Left lobe of liver (tissue), 2 donors: ENCODE measurements around the gene EML4. TPM values are rescaled to one million over a fixed set of nuclear protein-coding genes. Genes with fewer than 3 reads are reported as not detected.

ENCODE experiments used
- ATAC-seq: fragments of 200-7000 bp; cut with Tn5 transposase; one replicate; pipeline ENCODE4 v1.9.1; 2020; ENCODE audit warnings: mild to moderate bottlenecking, moderate library complexity
- DNase-seq: peaks from one replicate; pipeline ENCODE4 v3.0.0-alpha.2; 2020; ENCODE audit warnings: low spot score
- total RNA-seq: library from RNA; stranded (reverse); gene quantifications from one replicate; pipeline ENCODE4 v1.2.1, GENCODE V29; 2021
- donor health status: DM: no; HTN: no; CAD: no; lungs with moderate emphysema.
- donor health status: DM: no; HTN: yes; CAD: no.

EML4 gene
- total RNA-seq, 1 donor from 2014 or later, result 30.4 TPM

DNA sequence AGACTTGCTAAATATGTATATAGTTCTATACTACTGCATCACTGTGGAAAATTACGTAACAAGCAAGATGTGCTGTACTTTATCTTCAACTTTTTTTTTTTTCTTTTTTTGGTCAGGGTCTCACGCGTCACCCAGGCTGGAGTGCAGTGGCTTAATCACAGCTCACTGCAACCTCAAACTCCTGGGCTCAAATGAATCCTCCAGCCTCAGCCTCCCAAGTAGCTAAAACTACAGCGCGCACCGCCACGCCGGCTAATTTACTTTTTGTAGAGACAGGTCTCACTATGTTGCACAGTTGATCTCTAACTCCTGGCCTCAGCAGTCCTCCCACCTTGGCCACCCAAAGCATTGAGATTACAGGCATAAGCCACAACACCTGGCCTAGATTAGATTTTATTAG lies 123.9 kb downstream of the EML4 start:
- DNase-seq (no peak), ATAC-seq (no peak)

DNA sequence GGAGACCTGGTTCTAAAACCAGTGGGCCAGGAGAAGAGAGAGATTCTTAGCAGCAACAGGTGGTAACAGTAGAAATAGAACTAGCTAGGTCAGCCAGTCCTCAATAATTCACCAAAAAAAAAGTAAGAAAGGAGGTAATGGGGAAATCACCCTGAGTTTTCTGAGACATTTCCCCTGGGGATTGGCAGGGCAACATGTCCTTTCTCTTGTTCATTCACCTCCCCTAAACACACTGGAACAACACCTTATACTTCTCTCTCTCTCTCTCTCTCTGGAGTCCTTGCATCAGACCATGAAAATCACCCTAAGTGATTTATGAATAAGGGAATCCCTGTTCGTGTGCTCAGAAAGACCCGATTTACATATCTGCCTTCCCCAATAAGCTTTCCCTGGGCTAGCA lies 127.1 kb downstream of the EML4 start:
- no peak for ATAC-seq
- DNase-seq, result no peak

DNA sequence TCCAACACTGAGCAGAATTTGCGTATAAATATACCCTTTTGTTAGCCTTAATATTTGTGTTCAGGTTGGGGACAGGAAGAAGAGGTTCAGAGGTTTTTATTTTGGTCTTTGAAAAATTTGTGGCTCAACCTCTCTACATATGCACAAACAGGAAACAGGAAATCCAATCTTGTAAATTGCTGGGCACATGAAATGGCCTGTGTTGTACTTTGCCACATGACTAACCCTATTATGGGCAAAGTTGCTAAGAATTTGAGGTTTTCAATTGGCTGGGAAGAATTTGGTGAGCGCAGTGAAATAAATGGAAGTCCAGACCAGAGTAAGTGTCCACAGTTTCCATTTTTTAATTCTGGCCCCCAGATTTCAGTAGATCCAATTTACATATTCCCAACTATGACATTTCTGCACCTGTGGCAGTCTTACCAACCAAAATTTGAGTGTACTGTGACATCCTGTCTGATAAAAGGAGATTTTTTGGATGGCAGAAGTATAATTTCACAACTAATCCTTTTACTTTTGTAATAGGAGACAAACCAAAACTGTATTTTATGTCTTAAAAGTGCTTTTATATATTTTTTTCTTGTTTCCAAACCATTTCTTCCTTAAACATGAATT lies 128.3 kb downstream of the EML4 start:
- ATAC-seq, result no peak
- no peak for DNase-seq

DNA sequence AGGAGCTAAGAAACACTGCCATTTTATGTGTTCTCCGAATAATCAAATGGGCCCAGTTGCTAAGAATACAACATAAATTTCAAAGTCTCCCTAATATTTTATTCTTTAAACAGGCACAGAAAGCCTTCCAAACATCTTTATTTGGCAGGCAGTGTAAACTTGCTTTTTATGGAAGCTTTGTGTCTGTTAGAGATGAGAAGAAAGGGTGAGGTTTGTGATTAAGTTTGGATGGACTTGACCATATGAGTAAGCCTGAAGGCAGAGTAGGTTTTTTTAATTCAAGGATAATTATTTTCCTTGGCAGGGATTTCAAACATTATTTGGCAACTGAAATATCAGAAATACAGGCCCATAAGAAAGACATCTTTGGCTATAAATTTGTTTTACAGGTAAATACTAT lies 129.0 kb downstream of the EML4 start:
- ATAC-seq (no peak), DNase-seq (no peak)

DNA sequence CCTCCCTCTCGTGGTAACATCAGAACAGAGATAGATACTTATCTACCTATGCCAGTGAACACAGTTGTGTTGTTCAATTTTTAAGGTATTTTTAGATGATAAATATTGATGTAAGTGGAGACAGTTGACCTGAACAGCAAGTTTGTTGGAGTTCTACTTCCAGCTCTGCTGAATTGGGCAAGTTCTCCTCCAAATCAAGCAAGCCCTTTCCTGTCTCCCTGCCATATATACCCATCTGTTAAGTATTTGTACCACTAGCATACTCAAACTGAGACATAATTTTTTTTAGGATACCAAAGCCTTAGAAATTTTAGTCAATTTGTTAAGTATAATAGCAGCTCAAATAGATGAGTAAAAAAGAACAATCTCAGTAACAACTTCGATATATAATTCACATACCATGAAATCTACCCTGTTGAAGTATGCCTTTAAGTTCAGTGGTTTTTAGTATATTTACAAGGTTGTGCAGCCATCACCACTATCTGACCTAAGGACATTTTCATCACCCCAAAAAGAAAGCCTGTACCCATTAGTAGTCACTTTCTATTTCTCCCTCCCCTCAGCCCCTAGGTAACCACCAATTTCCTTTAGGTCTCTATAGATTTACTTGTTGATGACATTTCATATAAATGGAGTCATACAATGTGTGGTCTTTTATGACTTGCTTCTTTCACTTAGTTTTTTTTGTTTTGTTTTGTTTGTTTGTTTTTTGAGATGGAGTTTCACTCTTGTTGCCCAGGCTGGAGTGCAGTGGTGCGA lies 130.0 kb downstream of the EML4 start:
- ATAC-seq (no peak), DNase-seq (no peak)

DNA sequence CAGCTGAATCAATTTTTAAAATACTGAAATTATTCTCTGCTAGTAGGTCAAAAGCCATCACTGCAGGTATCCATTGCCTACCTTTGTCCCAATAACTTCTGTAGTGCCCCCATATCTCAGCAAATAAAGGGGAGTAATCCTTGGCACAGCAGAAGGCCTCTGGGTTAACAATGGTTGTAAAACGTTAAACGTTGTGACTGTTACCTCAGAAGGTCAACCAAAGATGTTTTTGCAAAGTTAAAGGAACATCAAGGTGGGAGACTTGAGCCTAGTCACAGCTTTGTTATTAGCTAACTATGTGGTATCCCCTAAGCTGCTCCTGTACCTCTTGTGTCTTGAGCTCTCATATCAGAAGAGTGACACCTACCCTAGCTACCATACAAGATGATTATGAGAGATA lies 131.4 kb downstream of the EML4 start:
- ATAC-seq, result no peak
- DNase-seq, result no peak

DNA sequence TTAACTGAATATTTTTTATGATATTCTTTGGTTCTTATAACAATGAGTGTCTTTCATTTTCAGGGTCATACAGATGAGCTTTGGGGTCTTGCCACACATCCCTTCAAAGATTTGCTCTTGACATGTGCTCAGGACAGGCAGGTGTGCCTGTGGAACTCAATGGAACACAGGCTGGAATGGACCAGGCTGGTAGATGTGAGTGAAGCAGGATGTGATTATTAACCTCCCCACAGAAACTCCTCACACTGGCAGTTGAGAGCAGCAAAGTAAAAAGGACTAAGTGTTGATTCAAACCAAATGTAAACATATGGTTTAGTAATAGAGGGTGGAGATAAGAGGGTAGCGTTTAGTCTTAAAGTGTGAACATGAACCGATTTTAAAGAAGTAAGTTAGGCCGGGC lies 134.1 kb downstream of the EML4 start:
- DNase-seq (no peak), ATAC-seq (no peak)

DNA sequence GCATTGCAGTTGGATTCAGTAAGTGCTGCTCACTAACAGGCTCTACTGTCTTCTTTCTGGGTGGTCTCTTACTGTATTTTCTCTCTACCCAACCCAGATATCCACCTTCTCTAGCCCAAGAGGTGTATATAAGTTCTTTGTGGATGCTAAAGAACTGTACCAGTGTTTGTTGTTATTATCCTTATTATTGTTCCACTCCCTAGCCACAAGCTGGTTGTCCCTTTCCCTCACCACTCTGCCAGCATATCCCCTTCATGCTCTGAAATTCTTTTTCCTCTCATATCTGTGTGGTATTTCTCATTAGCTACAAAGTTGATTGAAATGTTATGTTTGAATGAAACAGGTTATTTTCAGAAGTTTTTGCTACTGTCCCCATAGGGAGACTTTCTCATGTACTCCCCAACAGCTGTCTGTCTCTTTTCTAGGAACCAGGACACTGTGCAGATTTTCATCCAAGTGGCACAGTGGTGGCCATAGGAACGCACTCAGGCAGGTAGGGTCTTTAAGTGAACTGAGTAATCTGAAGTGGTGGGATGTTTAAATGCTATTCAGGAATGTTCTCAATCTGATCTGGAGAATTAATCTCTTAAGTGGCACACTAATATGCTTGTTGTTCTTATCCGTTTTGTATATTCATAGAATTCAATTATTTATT lies 135.0 kb downstream of the EML4 start:
- DNase-seq, result no peak
- no peak for ATAC-seq

DNA sequence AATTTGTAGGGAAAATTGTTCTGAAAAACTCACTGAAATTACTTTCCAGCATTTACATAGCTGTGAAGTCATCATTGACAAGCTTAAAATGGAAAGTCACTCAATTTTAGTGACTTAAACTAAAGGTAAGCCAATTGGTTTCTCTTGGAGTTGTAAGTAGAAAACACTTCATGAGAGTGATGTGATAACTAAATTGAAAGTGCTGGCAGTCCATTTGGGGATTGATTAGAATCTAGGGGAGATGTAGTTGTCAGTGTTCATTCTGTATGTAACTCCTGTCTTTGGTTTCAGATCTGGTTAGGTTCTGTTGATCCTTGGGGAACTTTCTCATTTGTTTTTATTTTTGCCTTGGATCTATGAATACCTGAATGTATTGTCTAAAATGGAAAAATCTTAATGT lies 138.0 kb downstream of the EML4 start:
- ATAC-seq (no peak), DNase-seq (no peak)

DNA sequence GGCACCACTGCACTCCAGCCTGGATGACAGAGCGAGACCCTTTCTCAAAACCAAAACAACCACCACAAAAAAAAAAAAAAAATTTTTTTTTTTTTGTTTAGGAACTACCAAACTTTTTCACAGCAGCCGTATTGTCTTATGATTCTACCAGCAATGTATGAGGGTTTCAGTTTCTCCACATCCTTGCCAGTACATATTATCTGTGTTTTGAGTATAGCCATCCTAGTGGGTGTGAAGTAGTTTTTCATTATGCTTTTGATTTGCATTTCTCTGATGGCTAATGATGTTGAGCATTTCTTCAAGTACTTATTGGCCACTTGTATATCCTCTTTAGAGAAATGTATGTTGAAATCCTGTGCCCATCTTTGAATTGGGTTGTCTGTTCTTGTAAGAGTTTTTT lies 140.2 kb downstream of the EML4 start:
- no peak for ATAC-seq
- no peak for DNase-seq

DNA sequence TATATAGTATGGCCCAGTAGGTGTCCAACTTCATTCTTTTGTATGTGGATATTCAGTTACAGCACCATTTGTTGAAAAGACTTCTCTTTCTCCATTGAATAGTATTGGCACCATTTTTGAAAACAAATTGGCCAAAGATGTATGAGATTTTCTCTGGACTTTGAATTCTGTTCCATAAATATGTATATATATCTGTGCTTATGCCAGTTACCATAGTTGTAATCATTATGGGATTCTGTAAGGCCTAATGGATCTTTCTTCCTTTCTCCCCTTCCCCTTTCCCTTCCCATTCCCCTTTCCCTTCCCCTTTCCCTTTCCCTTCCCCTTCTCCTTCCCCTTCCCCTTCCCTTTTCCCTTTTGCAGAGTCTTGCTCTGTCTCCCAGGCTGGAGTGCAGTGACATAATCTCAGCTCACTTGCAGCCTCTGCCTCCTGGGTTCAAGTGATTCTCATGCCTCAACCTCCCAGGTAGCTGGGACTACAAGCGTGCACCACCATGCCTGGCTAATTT lies 140.9 kb downstream of the EML4 start:
- DNase-seq (no peak), ATAC-seq (no peak)

DNA sequence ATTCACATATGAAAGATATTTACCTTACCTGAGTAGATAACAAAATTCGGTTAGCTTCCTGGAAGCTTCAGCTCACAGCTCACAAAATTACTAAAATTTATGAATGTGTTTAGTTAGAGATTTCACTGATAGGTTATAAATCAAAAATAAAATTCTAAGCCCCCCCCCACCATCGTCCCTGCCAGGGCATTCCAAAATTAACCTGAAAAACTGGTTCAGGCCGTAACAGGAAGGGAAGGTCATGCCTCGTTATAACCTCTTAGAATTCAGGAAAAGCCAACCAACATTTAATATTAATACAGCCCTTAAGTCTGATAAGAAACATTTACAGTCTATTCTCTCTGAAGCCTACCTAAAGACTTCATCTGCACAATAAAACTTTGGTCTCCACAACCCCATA lies 143.0 kb downstream of the EML4 start:
- ATAC-seq (no peak), DNase-seq (no peak)

DNA sequence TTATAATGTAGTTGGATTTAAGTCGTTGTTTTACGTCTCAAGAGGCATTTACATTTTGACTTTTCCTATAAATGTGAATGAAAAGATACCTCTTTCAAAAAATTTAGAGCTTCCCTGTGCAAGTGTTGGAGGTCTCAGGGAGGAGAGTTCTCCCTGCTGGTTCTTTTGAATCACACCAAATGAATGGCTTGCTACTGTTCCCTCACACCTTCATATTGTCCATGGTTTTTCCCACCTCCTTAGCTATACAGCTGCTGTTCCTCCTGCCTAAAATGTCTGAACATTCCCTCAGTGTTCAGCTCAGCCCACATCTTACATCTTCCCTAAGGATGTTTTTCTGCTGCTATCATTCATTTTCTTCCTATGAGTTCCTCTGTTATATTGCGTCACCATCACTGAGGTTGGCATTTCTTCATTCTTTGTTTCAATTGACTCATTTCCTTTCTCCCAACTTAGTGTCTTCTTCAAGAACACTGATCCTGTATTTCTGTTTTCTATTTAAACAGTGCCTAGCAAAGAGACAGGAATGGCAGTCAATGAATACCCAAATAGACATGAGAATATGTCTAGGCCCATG lies 145.8 kb downstream of the EML4 start:
- ATAC-seq (no peak), DNase-seq (no peak)

DNA sequence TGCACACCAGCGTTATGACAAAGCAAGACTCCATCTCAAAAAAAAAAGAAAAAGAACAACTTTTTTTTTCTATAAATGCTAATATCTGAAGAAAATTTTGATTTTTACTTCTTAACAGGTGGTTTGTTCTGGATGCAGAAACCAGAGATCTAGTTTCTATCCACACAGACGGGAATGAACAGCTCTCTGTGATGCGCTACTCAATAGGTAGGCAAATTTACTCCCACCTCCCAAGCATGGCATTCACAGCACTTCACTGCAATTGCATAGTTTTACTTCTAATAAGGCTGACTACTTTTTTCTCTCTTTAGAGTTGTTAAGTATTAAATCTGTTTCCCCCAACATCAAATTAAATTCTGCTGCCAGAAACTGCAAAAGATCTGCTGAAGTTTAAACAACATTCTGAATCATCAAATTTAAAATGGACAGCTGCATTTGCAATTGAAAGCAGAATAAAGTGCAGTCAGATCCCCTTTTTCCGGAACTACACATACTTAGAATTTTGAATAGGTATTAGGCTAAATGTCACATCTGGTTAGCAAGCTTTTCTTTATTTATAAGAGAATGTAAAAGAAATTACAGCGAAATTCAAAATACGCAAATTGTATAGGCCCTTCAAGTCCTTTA lies 146.8 kb downstream of the EML4 start:
- ATAC-seq, result no peak
- no peak for DNase-seq

DNA sequence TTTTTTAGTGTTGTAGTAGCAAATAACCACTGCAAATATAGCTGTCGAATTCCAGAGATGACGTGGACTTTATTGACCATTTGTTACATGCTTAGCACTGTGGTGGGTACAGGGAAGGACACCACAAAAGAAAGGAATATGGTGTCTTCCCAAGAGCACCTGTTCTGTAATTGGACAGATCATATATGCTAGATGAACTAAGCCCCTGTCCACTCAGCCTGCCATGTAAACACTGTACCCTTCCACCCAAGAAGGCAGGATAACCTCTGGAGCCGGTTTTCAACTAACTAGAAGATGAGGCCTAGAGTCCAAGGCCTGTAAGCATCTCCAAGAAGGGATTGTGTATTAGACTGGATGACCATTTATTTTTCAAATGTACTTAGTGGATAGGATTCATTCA lies 147.8 kb downstream of the EML4 start:
- ATAC-seq, result no peak
- no peak for DNase-seq

DNA sequence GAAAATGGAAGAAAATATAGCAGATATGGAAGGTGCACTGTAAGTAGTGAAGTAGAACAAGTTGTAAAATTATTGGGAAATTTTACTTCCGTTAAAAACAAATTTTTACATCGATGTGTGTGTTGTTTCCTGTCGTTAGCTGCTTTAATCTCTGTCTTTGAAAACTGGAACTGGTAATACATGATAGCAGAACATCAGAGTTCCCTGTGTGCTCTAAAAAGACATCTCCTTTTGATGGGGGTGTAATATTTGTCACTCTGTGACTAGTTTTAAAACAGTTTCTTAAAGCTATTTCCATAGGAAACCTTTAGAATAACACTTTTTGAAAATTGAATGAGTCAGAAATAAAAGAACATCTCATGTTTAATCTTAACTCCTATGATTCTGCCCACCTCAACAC lies 148.3 kb downstream of the EML4 start:
- ATAC-seq (no peak), DNase-seq (no peak)

DNA sequence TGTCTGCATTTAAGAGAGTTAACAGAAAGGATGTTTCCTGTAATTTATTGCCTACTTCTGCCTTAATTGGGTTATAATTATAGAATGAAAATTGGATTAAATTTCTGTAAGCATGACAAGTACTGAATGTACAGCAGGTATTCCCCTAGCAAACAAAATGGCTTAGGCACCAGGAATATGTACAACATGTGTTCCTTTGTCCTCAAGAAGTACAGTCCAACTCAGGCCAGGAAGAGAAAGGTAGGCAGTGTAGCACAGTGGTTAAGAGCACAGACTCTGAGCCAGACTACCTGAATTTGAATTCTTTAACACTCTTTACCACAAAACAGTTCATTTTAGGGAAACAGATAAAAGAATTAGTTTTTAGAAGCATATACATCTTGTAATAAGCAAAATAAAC lies 148.8 kb downstream of the EML4 start:
- ATAC-seq, result no peak
- no peak for DNase-seq

DNA sequence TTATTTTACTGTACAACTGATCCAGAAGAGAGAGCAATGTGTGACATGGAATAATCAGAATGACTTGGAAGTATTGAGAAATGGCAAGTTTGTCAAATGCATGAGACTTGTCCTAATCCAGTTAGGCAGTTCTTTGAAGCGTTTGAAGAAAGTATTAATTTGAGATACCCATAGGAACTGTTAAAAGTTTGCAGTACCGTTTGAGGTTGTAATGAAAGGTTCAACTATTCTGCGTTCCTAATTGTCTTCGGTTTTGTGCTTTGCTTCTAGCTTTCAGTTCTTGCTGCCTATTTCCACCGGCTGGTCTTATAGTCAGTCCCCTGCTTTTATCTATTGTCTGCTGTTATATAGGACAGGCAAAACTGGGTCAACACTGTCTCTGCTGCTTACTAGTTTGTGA lies 150.1 kb downstream of the EML4 start:
- no peak for ATAC-seq
- DNase-seq, result no peak

DNA sequence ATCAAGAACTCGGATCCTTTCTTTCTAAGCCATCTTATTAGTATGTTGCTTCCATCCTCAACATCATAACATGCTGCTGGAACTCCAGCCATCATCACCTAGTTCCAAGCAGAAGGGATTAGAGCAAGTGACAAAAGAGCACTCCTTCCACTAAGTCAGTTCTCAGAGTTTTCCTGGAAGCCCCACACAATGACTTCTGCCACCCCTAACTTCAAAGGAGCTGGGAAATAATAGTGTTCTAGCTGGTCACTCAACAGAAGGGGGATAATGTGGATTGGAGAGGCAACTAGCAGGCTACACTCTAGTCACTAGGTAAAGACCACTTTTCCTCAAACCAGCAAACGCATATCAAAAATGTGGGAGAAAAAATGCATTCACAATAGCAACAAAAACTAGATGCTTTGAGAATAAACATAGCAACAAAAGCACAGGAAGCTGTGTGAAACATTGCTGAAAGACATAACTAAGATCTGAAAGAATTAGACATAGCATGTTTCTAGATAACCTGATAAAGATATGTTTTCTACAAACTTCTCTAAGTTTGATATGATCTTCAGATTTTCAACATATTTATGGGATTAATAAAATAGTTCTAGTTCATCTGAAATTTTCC lies 152.4 kb downstream of the EML4 start:
- ATAC-seq (no peak), DNase-seq (no peak)

DNA sequence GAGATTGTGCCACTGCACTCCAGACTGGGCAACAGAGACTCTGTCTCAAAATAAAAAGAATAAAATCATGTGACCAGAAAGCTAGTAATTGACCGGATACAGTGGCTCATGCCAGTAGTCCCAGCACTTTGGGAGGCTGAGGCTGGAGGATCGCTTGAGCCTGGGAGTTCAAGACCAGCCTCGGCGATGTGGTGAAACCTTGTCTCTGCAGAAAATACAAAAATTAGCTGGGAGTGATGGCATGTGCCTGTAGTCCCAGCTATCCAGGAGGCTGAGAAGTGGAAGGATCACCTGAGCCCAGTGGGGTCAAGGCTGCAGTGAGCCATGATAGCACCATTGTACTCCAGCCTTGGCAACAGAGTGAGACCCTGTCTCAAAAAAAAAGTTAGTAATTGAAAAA lies 155.1 kb downstream of the EML4 start:
- no peak for ATAC-seq
- DNase-seq, result no peak

DNA sequence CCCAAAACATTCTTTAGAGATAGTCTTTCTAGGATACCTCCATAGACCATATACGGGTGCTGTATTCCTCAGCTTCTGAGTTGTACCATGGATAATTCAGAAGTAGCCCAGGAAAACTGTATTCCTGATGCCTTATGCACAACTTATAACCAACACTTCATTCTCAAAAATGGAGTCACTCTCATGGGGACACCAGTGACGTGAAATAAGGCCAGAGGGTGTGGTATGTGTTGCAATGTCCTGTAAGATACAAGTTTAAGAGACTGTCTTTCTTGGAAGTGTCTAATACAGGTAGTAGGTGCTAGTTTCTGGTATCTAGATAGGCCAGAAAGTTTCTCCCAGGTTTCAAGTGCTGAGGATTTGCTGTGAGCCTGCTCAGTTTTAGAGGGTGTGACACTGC lies 155.8 kb downstream of the EML4 start:
- no peak for ATAC-seq
- DNase-seq, result no peak
